Neural cell (in vitro differentiated cells): ENCODE data around the gene CUL3. TPM values are rescaled to one million over a fixed set of nuclear protein-coding genes. Genes with fewer than 3 reads are reported as not detected.

ENCODE experiments used
- H2AFZ ChIP-seq: fragments of 200-600, 300-800 bp; sonication (generic), shearing (Covaris generic); 2 replicates; pipeline ENCODE4 v1.6.0; 2014; ENCODE audit warnings: low read depth, mild to moderate bottlenecking, antibody characterized with exemption, low read length, moderate library complexity
- H3F3A ChIP-seq: fragments of 200-600 bp; shearing (Covaris generic); 2 replicates; pipeline ENCODE4 v1.6.1; 2016; ENCODE audit warnings: mild to moderate bottlenecking, moderate library complexity, mixed read lengths, antibody characterized with exemption, low read length; ENCODE audit not compliant: insufficient read depth, poor library complexity, severe bottlenecking
- H3K27ac ChIP-seq: fragments of 200-600, 300-800 bp; sonication (generic), shearing (Covaris generic); 2 replicates; pipeline ENCODE4 v1.5.1; 2014; ENCODE audit warnings: mild to moderate bottlenecking, low read length, moderate library complexity
- H3K27me3 ChIP-seq: fragments of 300-800, 200-600 bp; sonication (generic), shearing (Covaris generic); 2 replicates; pipeline ENCODE4 v1.6.0; 2014; ENCODE audit warnings: mild to moderate bottlenecking, low read depth, low read length, moderate library complexity; ENCODE audit not compliant: insufficient read depth
- H3K36me3 ChIP-seq: fragments of 300-800, 200-600 bp; sonication (generic), shearing (Covaris generic); 2 replicates; pipeline ENCODE4 v1.5.1; 2014; ENCODE audit warnings: mild to moderate bottlenecking, antibody characterized with exemption, low read length, moderate library complexity; ENCODE audit not compliant: insufficient read depth
- H3K4me2 ChIP-seq: fragments of 300-800, 200-600 bp; sonication (generic), shearing (Covaris generic); 2 replicates; pipeline ENCODE4 v1.6.0; 2014; ENCODE audit warnings: mild to moderate bottlenecking, low read length
- H3K4me3 ChIP-seq: fragments of 300-800, 200-600 bp; sonication (generic), shearing (Covaris generic); 2 replicates; pipeline ENCODE4 v1.5.1; 2014; ENCODE audit warnings: mild to moderate bottlenecking, low read length, moderate library complexity
- H3K79me2 ChIP-seq: fragments of 200-600 bp; shearing (Covaris generic); replicated peaks from 2 replicates; pipeline ENCODE4 v1.6.0; 2014; ENCODE audit warnings: mild to moderate bottlenecking, low read length, moderate library complexity; ENCODE audit not compliant: insufficient read depth
- H3K9ac ChIP-seq: fragments of 300-800, 200-600 bp; sonication (generic), shearing (Covaris generic); 2 replicates; pipeline ENCODE4 v1.6.1; 2016; ENCODE audit warnings: mild to moderate bottlenecking, low read length, mixed read lengths
- H3K9me2 ChIP-seq: fragments of 200-600 bp; shearing (Covaris generic); 2 replicates; pipeline ENCODE4 v1.6.1; 2016; ENCODE audit warnings: mild to moderate bottlenecking, low read length, mixed read lengths; ENCODE audit not compliant: insufficient read depth
- H3K9me3 ChIP-seq: fragments of 200-600, 300-800 bp; sonication (generic), shearing (Covaris generic); 2 replicates; pipeline ENCODE4 v1.6.1; 2016; ENCODE audit warnings: mild to moderate bottlenecking, mixed run types, low read length, moderate library complexity, mixed read lengths
- H4K20me1 ChIP-seq: fragments of 200-600 bp; shearing (Covaris generic); 2 replicates; pipeline ENCODE4 v1.6.1; 2016; ENCODE audit warnings: mild to moderate bottlenecking, mixed run types; ENCODE audit not compliant: insufficient read depth
- CTCF ChIP-seq: fragments of 450-650 bp; IDR thresholded peaks from 2 replicates; pipeline ENCODE4 v1.5.1; 2014; ENCODE audit warnings: antibody characterized with exemption, mild to moderate bottlenecking, moderate library complexity; ENCODE audit not compliant: poor library complexity, severe bottlenecking
- EP300 ChIP-seq: fragments of 450-650 bp; conservative IDR thresholded peaks from 2 replicates; pipeline ENCODE4 v1.6.1; 2014; ENCODE audit warnings: antibody characterized with exemption, mild to moderate bottlenecking, moderate library complexity; ENCODE audit not compliant: poor library complexity, severe bottlenecking
- EZH2 ChIP-seq: fragments of 200-600, 300-800 bp; shearing (Covaris generic), sonication (generic); IDR thresholded peaks from 2 replicates; pipeline ENCODE4 v1.6.1; 2014; ENCODE audit warnings: antibody characterized with exemption, low read length, borderline replicate concordance, mild to moderate bottlenecking; ENCODE audit not compliant: insufficient read depth, poor library complexity, severe bottlenecking
- MXI1 ChIP-seq: fragments of 450-650 bp; conservative IDR thresholded peaks from 2 replicates; pipeline ENCODE4 v1.6.1; 2014; ENCODE audit warnings: antibody characterized with exemption, mild to moderate bottlenecking; ENCODE audit not compliant: poor library complexity, severe bottlenecking
- POLR2AphosphoS5 ChIP-seq: IDR thresholded peaks from 2 replicates; pipeline ENCODE4 v1.6.1; 2012
- RAD21 ChIP-seq: fragments of 450-650 bp; conservative IDR thresholded peaks from 2 replicates; pipeline ENCODE4 v1.6.1; 2014; ENCODE audit warnings: antibody characterized with exemption, mild to moderate bottlenecking, moderate library complexity
- REST ChIP-seq: IDR thresholded peaks from 2 replicates; pipeline ENCODE4 v1.6.1; 2012; ENCODE audit warnings: borderline replicate concordance
- SMC3 ChIP-seq: fragments of 450-650 bp; conservative IDR thresholded peaks from 2 replicates; pipeline ENCODE4 v1.6.1; 2014; ENCODE audit warnings: antibody characterized with exemption, mild to moderate bottlenecking, moderate library complexity; ENCODE audit not compliant: poor library complexity
- TAF1 ChIP-seq: IDR thresholded peaks from 2 replicates; pipeline ENCODE4 v1.6.1; 2012; ENCODE audit warnings: low read depth
- polyA plus RNA-seq: library from polyadenylated mRNA; depleted of rRNA; stranded (reverse); fragments of >200 nt; gene quantifications from 2 replicates; pipeline ENCODE4 v1.2.3, GENCODE V29; 2014

The CUL3 gene
- polyA plus RNA-seq, 1 donor from 2014 or later, result 53.9 TPM

GRCh38 chr2:224565452-224566035 lies 19.6 kb downstream of the CUL3 start:
- H3K79me2 ChIP-seq, result peaks cover 99% of the 10 kb centered on the region
- H3K27me3 ChIP-seq, result no peaks in the 10 kb centered on the region
- no peak overlapping the region for H3K4me3 ChIP-seq
- no peak overlapping the region for H3K9ac ChIP-seq
- H3K9me3 ChIP-seq, result no peaks in the 10 kb centered on the region
- no peak overlapping the region for H3K27ac ChIP-seq
- TF ChIP-seq RAD21, result no peak
- TF ChIP-seq TAF1, result no peak
- TF ChIP-seq EP300, result no peak
- no peak for TF ChIP-seq REST
- TF ChIP-seq SMC3, result no peak
- no peak for TF ChIP-seq CTCF
- TF ChIP-seq MXI1, result no peak
- no peak for TF ChIP-seq EZH2
- no peak for TF ChIP-seq POLR2AphosphoS5
- H2AFZ ChIP-seq, result no peak overlapping the region
- H4K20me1 ChIP-seq, result no peaks in the 10 kb centered on the region
- H3K4me2 ChIP-seq, result no peak overlapping the region
- no peaks in the 10 kb centered on the region for H3K9me2 ChIP-seq
- H3K36me3 ChIP-seq, result no peaks in the 10 kb centered on the region
- no peaks in the 10 kb centered on the region for H3F3A ChIP-seq

GRCh38 chr2:224563537-224563936 lies 21.6 kb downstream of the CUL3 start:
- peaks cover 97% of the 10 kb centered on the region for H3K79me2 ChIP-seq
- no peaks in the 10 kb centered on the region for H3K9me2 ChIP-seq
- no peak overlapping the region for H3K27ac ChIP-seq
- no peak overlapping the region for H3K4me2 ChIP-seq
- H3K9me3 ChIP-seq, result no peaks in the 10 kb centered on the region
- no peak overlapping the region for H3K4me3 ChIP-seq
- no peaks in the 10 kb centered on the region for H3K27me3 ChIP-seq
- H2AFZ ChIP-seq, result no peak overlapping the region
- no peaks in the 10 kb centered on the region for H3F3A ChIP-seq
- no peaks in the 10 kb centered on the region for H3K36me3 ChIP-seq
- H4K20me1 ChIP-seq, result no peaks in the 10 kb centered on the region
- no peak overlapping the region for H3K9ac ChIP-seq
- TF ChIP-seq POLR2AphosphoS5 (no peak), MXI1 (no peak), SMC3 (no peak), REST (no peak), CTCF (no peak), RAD21 (no peak), EP300 (no peak), EZH2 (no peak), TAF1 (no peak)
